OCI-LY7 (cell line): ENCODE measurements around the gene TRIO. TPM values are rescaled to one million over a fixed set of nuclear protein-coding genes. Genes with fewer than 3 reads are reported as not detected.

Source experiments
- BruUV-seq: library from RNA; stranded (reverse); fragments of 400-500 nt; replicated peaks from 2 replicates; lab custom pipeline; 2021; lab: Mats Ljungman, UMichigan
- CTCF ChIA-PET: fragments of 300-600 bp; sonication (Branson Sonifier 250); formaldehyde crosslinking; loops from one replicate; lab custom pipeline; 2022; ENCODE audit warnings: antibody characterized with exemption; ENCODE audit not compliant: unreplicated experiment; lab: Charles Lee
- POLR2A ChIA-PET: fragments of 300-600 bp; sonication (Branson Sonifier 250); formaldehyde crosslinking; loops from one replicate; lab custom pipeline; 2022; ENCODE audit warnings: antibody characterized with exemption; lab: Charles Lee
- DNase-seq: peaks from one replicate; pipeline ENCODE4 v3.0.0-alpha.2; 2015; ENCODE audit warnings: low spot score
- H2AFZ ChIP-seq: fragments of 200-600 bp; sonication (generic), shearing (Covaris generic); 2 replicates; pipeline ENCODE4 v1.6.1; 2014; ENCODE audit warnings: mild to moderate bottlenecking, antibody characterized with exemption, low read length, moderate library complexity
- H3K27ac ChIP-seq: fragments of 200-600 bp; sonication (generic); 2 replicates; pipeline ENCODE4 v1.5.1; 2014; ENCODE audit warnings: mixed run types, low read depth, mild to moderate bottlenecking, moderate library complexity, low read length, inconsistent platforms; ENCODE audit not compliant: poor library complexity, severe bottlenecking
- H3K36me3 ChIP-seq: fragments of 200-600 bp; sonication (generic); 2 replicates; pipeline ENCODE4 v1.6.1; 2014; ENCODE audit warnings: mild to moderate bottlenecking, antibody characterized with exemption, low read length, moderate library complexity, mixed read lengths; ENCODE audit not compliant: insufficient read depth
- H3K4me1 ChIP-seq: fragments of 200-600 bp; sonication (generic); 2 replicates; pipeline ENCODE4 v1.5.1; 2014; ENCODE audit warnings: mild to moderate bottlenecking, low read length; ENCODE audit not compliant: insufficient read depth, poor library complexity, severe bottlenecking
- H3K4me2 ChIP-seq: fragments of 200-600 bp; sonication (generic); 2 replicates; pipeline ENCODE4 v1.6.1; 2014; ENCODE audit warnings: mild to moderate bottlenecking, low read length
- H3K4me3 ChIP-seq: fragments of 200-600 bp; sonication (generic); 2 replicates; pipeline ENCODE4 v1.5.1; 2014; ENCODE audit warnings: mild to moderate bottlenecking, low read depth, low read length; ENCODE audit not compliant: poor library complexity, severe bottlenecking
- H3K79me2 ChIP-seq: fragments of 200-600 bp; sonication (generic); 2 replicates; pipeline ENCODE4 v1.6.1; 2016; ENCODE audit warnings: low read depth, mild to moderate bottlenecking, low read length, moderate library complexity, mixed read lengths; ENCODE audit not compliant: insufficient read depth
- H3K9me2 ChIP-seq: fragments of 200-600 bp; sonication (generic); 2 replicates; pipeline ENCODE4 v1.6.1; 2016; ENCODE audit warnings: mild to moderate bottlenecking, low read length, mixed read lengths; ENCODE audit not compliant: insufficient read depth
- H3K9me3 ChIP-seq: fragments of 200-600 bp; sonication (generic); 2 replicates; pipeline ENCODE4 v1.6.1; 2014; ENCODE audit warnings: mild to moderate bottlenecking, mixed run types, low read length, mixed read lengths
- H4K20me1 ChIP-seq: fragments of 200-600 bp; sonication (generic); 2 replicates; pipeline ENCODE4 v1.6.1; 2014; ENCODE audit warnings: mild to moderate bottlenecking, antibody characterized with exemption, low read length, moderate library complexity, mixed read lengths; ENCODE audit not compliant: insufficient read depth
- CTCF ChIP-seq: fragments of 200-600 bp; sonication (generic); conservative IDR thresholded peaks from 2 replicates; pipeline ENCODE4 v1.5.1; 2014; ENCODE audit warnings: mild to moderate bottlenecking, antibody characterized with exemption, low read length, moderate library complexity, mixed read lengths
- EZH2phosphoT487 ChIP-seq: fragments of 200-600 bp; sonication (generic); IDR thresholded peaks from 2 replicates; pipeline ENCODE4 v1.6.1; 2018; ENCODE audit warnings: low read depth, borderline replicate concordance, mild to moderate bottlenecking, mixed run types, antibody characterized with exemption, low read length, moderate library complexity, mixed read lengths
- intact Hi-C: fragments of 100-400 bp; cut with micrococcal nuclease; formaldehyde crosslinking; loops from one replicate; pipeline ENCODE4 v1.10.0; 2022; ENCODE audit not compliant: unreplicated experiment
- total RNA-seq, 2 experiments: library from RNA; depleted of rRNA in 1 of 2; stranded (reverse); fragments of >200 nt in 1 of 2; shearing (Covaris generic) in 1 of 2; gene quantifications; 2 replicates each; pipeline ENCODE4 v1.2.3, GENCODE V29; 2014 to 2022

The TRIO gene
- total RNA-seq, 2 experiments from 2014 or later, result 35.8 to 55.1 TPM

- H2AFZ ChIP-seq, result no peak overlapping the region
- peaks cover 9% of the 10 kb centered on the region for H3K4me1 ChIP-seq
- intact Hi-C loops, result no loop called here
- H3K27ac ChIP-seq, result no peak overlapping the region
- H3K9me2 ChIP-seq, result no peaks in the 10 kb centered on the region
- TF ChIP-seq EZH2phosphoT487 (no peak), CTCF (no peak)
- no TSS peak for BruUV-seq
- H3K4me2 ChIP-seq, result no peak overlapping the region
- no peak for DNase-seq
- CTCF ChIA-PET, result no interaction called here
- peaks cover 13% of the 10 kb centered on the region for H3K36me3 ChIP-seq
- no peak overlapping the region for H3K4me3 ChIP-seq
- H3K9me3 ChIP-seq, result no peaks in the 10 kb centered on the region
- POLR2A ChIA-PET, result no interaction called here
- H3K79me2 ChIP-seq, result no peaks in the 10 kb centered on the region
- H4K20me1 ChIP-seq, result no peaks in the 10 kb centered on the region
These were observed 239.5 kb downstream of the TRIO start for GRCh38 chr5:14382640-14383039.

- CTCF ChIA-PET, result no interaction called here
- Histone ChIP-seq H3K79me2 (no peaks in the 10 kb centered on the region), H3K4me2 (no peak overlapping the region), H3K27ac (no peak overlapping the region), H3K36me3 (no peaks in the 10 kb centered on the region), H3K9me2 (no peaks in the 10 kb centered on the region), H2AFZ (no peak overlapping the region), H4K20me1 (no peaks in the 10 kb centered on the region), H3K4me1 (peaks cover 9% of the 10 kb centered on the region), H3K9me3 (no peaks in the 10 kb centered on the region), H3K4me3 (no peak overlapping the region)
- no TSS peak for BruUV-seq
- POLR2A ChIA-PET, result no interaction called here
- DNase-seq, result no peak
- intact Hi-C loops, result no loop called here
- TF ChIP-seq EZH2phosphoT487, result no peak
- TF ChIP-seq CTCF, result no peak
These were observed 240.8 kb downstream of the TRIO start for GRCh38 chr5:14383923-14384322.

- no peaks in the 10 kb centered on the region for H3K9me2 ChIP-seq
- peaks cover 7% of the 10 kb centered on the region; the same call in 1 of the 2 replicates for H3K36me3 ChIP-seq
- DNase-seq, result no peak
- ChIA-PET POLR2A (no interaction called here), CTCF (no interaction called here)
- no peaks in the 10 kb centered on the region for H4K20me1 ChIP-seq
- intact Hi-C loops, result no loop called here
- H3K79me2 ChIP-seq, result no peaks in the 10 kb centered on the region
- H3K4me3 ChIP-seq, result no peak overlapping the region
- peaks cover under 1% of the 10 kb centered on the region for H3K4me1 ChIP-seq
- H3K27ac ChIP-seq, result no peak overlapping the region
- TF ChIP-seq EZH2phosphoT487 (no peak), CTCF (no peak)
- H3K4me2 ChIP-seq, result no peak overlapping the region
- H2AFZ ChIP-seq, result no peak overlapping the region
- H3K9me3 ChIP-seq, result no peaks in the 10 kb centered on the region
- no TSS peak for BruUV-seq
These were observed 241.9 kb downstream of the TRIO start for GRCh38 chr5:14385019-14385418.
